Heart left ventricle (tissue), 16 donors: ENCODE results near the gene RHCG. TPM values are rescaled to one million over a fixed set of nuclear protein-coding genes. Genes with fewer than 3 reads are reported as not detected.
A peak's percentile ranks its signal among the peaks of the same experiment; 100 is the strongest.

Experiments used
- ATAC-seq, 4 donors: fragments of 200-7000 bp; cut with Tn5 transposase; one replicate each; pipeline ENCODE4 v1.9.1; 2020 to 2022; ENCODE audit warnings: moderate library complexity in 4 of 4, mild to moderate bottlenecking in 3 of 4, moderate number of reproducible peaks in 1 of 4
- DNase-seq, 5 donors: peaks; one replicate each; pipeline ENCODE4 v3.0.0-alpha.2; 2020
- H3K27ac ChIP-seq, 12 donors: fragments of 200-600 bp; sonication (generic) in 4 of 12; one replicate each; pipeline versions ENCODE4 v1.5.0 to v1.8.0; 2016 to 2022; ENCODE audit warnings: mild to moderate bottlenecking in 2 of 12
- H3K27me3 ChIP-seq, 9 donors: fragments of 200-600 bp; sonication (generic) in 2 of 9; one replicate each; pipeline versions ENCODE4 v1.5.1 to v1.8.0; 2016 to 2022; ENCODE audit warnings: mild to moderate bottlenecking in 3 of 9
- H3K36me3 ChIP-seq, 9 donors: fragments of 200-600 bp; sonication (generic) in 2 of 9; one replicate each; pipeline versions ENCODE4 v1.5.0 to v1.8.0; 2018 to 2022; ENCODE audit warnings: mild to moderate bottlenecking in 2 of 9
- H3K4me1 ChIP-seq, 12 donors: fragments of 200-600 bp; sonication (generic) in 4 of 12; one replicate each; pipeline versions ENCODE4 v1.5.0 to v1.8.0; 2016 to 2022; ENCODE audit warnings: mild to moderate bottlenecking in 3 of 12
- H3K4me3 ChIP-seq, 12 donors: fragments of 200-600 bp; sonication (generic) in 4 of 12; one replicate each; pipeline versions ENCODE4 v1.5.0 to v1.8.0; 2017 to 2022; ENCODE audit warnings: mild to moderate bottlenecking in 9 of 12, moderate library complexity in 4 of 12
- H3K9me3 ChIP-seq, 12 donors: fragments of 200-600 bp; sonication (generic) in 4 of 12; one replicate each; pipeline versions ENCODE4 v1.5.0 to v1.8.0; 2016 to 2022; ENCODE audit warnings: mild to moderate bottlenecking in 1 of 12
- CTCF ChIP-seq, 12 donors: fragments of 200-600 bp; sonication (generic) in 4 of 12; IDR thresholded peaks; one replicate each; pipeline versions ENCODE4 v1.5.0 to v1.8.0; 2018 to 2022; ENCODE audit warnings: antibody characterized with exemption in 12 of 12, mild to moderate bottlenecking in 5 of 12
- POLR2A ChIP-seq, 2 donors: fragments of 450-650 bp; IDR thresholded peaks; one replicate each; pipeline ENCODE4 v1.6.1; 2017; ENCODE audit warnings: antibody characterized with exemption in 2 of 2, mild to moderate bottlenecking in 2 of 2, moderate library complexity in 2 of 2
- WGBS, 4 donors: extraction: QIAGEN DNeasy Blood & Tissue Kit in 2 of 4; methylation state at CpG; one replicate each; pipeline versions ENCODE4 v1.1.5 to v1.1.7; 2013 to 2018; 5-methylcytosine and 5-hydroxymethylcytosine counted together
- intact Hi-C, 10 donors: fragments of 100-400 bp; cut with DNase I; formaldehyde crosslinking; loops; one replicate each; pipeline versions ENCODE4 v1.11.1 to v1.14.2; 2022
- polyA plus RNA-seq, 2 donors: library from polyadenylated mRNA; stranded (reverse); fragments of 200-250 nt; gene quantifications; one replicate each; pipeline ENCODE4 v1.2.3, GENCODE V29; 2013
- total RNA-seq, 9 donors: library from RNA; depleted of rRNA in 2 of 9; stranded (reverse); fragments of >200 nt in 2 of 9; fragmentation: NEBNext Ultra II Directional in 3 of 9; extraction: Animal tissue kit (Norgen Biotek cat#: 25700) in 3 of 9; gene quantifications; one replicate each; pipeline versions ENCODE4 v1.1.0 to v1.2.4, GENCODE V29; 2016 to 2023
- donor health status: ischemic (EF 13 %, LVEDD 7.1; RV severe dilation, severe dysfunction).
- donor health status: healthy with polysubstance abuse.
- donor health status: DM: no; HTN: yes; CAD: no.
- donor health status: DM: no; HTN: no; CAD: no.
- donor health status: ischemic (EF 25% LVEDD 6.9; RV normal size, moderate dysfunction).
- donor health status: ischemic (EF 25% LVEDD 5.7; RV mildly dilated, moderate dysfunction).
- donor health status: healthy.
- donor health status: DM: yes; HTN: yes; CAD: no.
- donor health status: ischemic (EF 35%, LVEDD 5.7; RV mildly dilated, moderate dysfunction).
- donor health status: nonischemic (EF 11% LVEDD 7.7; RV severe dilation, severe dysfunction).
- donor health status: DM: yes; HTN: yes; CAD: no.
- donor health status: PGD.
- donor health status: ischemic (EF 29% LVEDD 5.4; RV normal size, mild dysfunction).
- donor health status: nonischemic (EF 23%, LVEDD 6.1; RV moderate dilation, normal function).

Gene RHCG
- total and polyA plus RNA-seq, 11 donors, result 0.20 to 2.9 (median 0.76) TPM; not detected in 4

GRCh38 chr15:89430530-89431341 is 65.6 kb downstream of the RHCG start:
- Histone ChIP-seq H3K9me3 (no peaks in the 10 kb centered on the region), H3K27ac (no peak overlapping the region), H3K4me1 (peaks cover 0 to 14% (median 5%) of the 10 kb centered on the region in 12 donors), H3K4me3 (peak overlapping the region; percentile 24 to 62 (median 47)), H3K36me3 (no peaks in the 10 kb centered on the region), H3K27me3 (peaks cover 0 to 15% (median 3%) of the 10 kb centered on the region in 9 donors)
- WGBS, 4 donors, result 2 to 7% (median 3%) methylated on average over 31 to 44 of the region's 44 CpGs
- DNase-seq (peak; percentile 77 to 91 (median 82)), ATAC-seq (peak; percentile 90 to 97 (median 92))
- intact Hi-C loops, result loop anchor here in 9 of 10 donors (1.0 to 5.0 kb wide), 5 partner anchors 70 to 223 kb away; no protein-coding TSS in a partner anchor
- peak; percentile 96 to 99 (median 97) for TF ChIP-seq CTCF (IDR thresholded peaks at IDR 0.05)
- TF ChIP-seq POLR2A (IDR thresholded peaks at IDR 0.05), result no peak

DNA sequence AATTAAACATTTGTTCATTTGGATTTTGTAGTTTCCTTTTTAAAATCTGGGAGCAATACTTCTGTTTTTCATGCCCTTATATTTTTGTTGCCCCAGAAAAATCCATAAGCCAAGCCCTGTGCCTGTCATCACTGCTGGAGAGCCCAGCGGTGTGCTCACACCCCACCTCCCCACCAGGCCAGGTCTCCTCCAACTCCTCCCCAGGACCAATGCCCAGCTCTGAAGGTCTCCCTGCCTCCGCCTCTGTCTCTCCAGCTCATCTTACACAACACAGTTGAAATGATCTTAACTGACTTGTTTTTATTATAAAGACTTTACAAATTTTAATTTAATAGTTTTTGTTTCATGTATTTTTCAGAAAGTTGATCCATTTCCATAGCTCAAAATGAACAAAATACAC is 66.4 kb downstream of the RHCG start:
- H3K4me3 ChIP-seq, result peak overlapping the region in 5 of 12 donors; percentile 37 to 62 (median 52)
- DNase-seq (no peak), ATAC-seq (no peak)
- H3K4me1 ChIP-seq, result peaks cover 0 to 14% (median 5%) of the 10 kb centered on the region in 12 donors
- WGBS, 4 donors, result 66 to 80% (median 71%) methylated on average over 2 of the region's 2 CpGs
- intact Hi-C loops, result loop anchor here (1.0 to 5.0 kb wide), 5 partner anchors 69 to 223 kb away; no protein-coding TSS in a partner anchor
- H3K27me3 ChIP-seq, result peaks cover 0 to 19% (median 0%) of the 10 kb centered on the region in 9 donors
- TF ChIP-seq POLR2A (IDR thresholded peaks at IDR 0.05) (no peak), CTCF (IDR thresholded peaks at IDR 0.05) (no peak)
- no peaks in the 10 kb centered on the region for H3K9me3 ChIP-seq
- no peak overlapping the region for H3K27ac ChIP-seq
- H3K36me3 ChIP-seq, result no peaks in the 10 kb centered on the region

GRCh38 chr15:89429023-89429422 is 67.4 kb downstream of the RHCG start:
- TF ChIP-seq CTCF (IDR thresholded peaks at IDR 0.05) (no peak), POLR2A (IDR thresholded peaks at IDR 0.05) (no peak)
- peaks cover 0 to 19% (median 0%) of the 10 kb centered on the region in 9 donors for H3K27me3 ChIP-seq
- no peak overlapping the region for H3K27ac ChIP-seq
- intact Hi-C loops, result loop anchor here in 1 of 10 donors (2.0 kb wide), 1 partner anchor 70 kb away; no protein-coding TSS in a partner anchor
- DNase-seq (no peak), ATAC-seq (no peak)
- WGBS, 4 donors, result 38 to 67% (median 56%) methylated on average over 1 of the region's 1 CpG
- peaks cover 0 to 14% (median 5%) of the 10 kb centered on the region in 12 donors for H3K4me1 ChIP-seq
- no peaks in the 10 kb centered on the region for H3K36me3 ChIP-seq
- H3K9me3 ChIP-seq, result no peaks in the 10 kb centered on the region
- no peak overlapping the region for H3K4me3 ChIP-seq

DNA sequence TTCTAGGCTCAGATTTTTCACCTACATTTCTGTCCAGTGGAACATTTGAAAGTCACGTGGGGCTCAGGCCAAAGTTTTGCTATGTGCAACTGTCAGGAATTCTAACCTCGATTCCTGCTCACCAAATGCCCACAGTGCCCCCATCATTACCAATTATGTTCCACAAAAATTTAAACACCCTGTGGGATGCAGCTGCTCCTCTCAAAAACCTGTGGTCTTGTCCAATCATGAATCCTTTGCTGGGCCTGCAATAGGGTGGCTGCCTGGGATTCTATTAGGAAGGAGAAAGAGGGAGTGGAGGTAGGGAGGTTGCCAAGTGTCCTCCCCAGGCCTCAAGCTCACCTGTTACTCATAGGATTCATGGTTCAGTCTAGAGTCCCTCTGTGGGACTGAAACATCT is 68.1 kb downstream of the RHCG start:
- ATAC-seq, result no peak
- Histone ChIP-seq H3K27me3 (peaks cover 0 to 22% (median 3%) of the 10 kb centered on the region in 9 donors), H3K4me1 (peaks cover 0 to 14% (median 5%) of the 10 kb centered on the region in 12 donors), H3K27ac (no peak overlapping the region), H3K9me3 (no peaks in the 10 kb centered on the region), H3K36me3 (no peaks in the 10 kb centered on the region), H3K4me3 (no peak overlapping the region)
- DNase-seq, result no peak
- intact Hi-C loops, result loop anchor here in 1 of 10 donors (2.0 kb wide), 1 partner anchor 69 kb away; no protein-coding TSS in a partner anchor
- TF ChIP-seq CTCF (IDR thresholded peaks at IDR 0.05), result no peak
- no peak for TF ChIP-seq POLR2A (IDR thresholded peaks at IDR 0.05)
- 47 to 80% (median 68%) methylated on average over 2 of the region's 2 CpGs for WGBS, 4 donors
